CD8-positive, alpha-beta memory T cell (primary cell): ENCODE results near the gene TJAP1. TPM values are rescaled to one million over a fixed set of nuclear protein-coding genes. Genes with fewer than 3 reads are reported as not detected.

Experiments used
- CTCF ChIA-PET: fragments of 350-600 bp; sonication (Branson Sonifier 250); formaldehyde crosslinking; loops from one replicate; lab custom pipeline; 2021; ENCODE audit warnings: antibody characterized with exemption; lab: Charles Lee
- POLR2A ChIA-PET: fragments of 350-600 bp; sonication (Branson Sonifier 250); formaldehyde crosslinking; loops from one replicate; lab custom pipeline; 2021; ENCODE audit warnings: antibody characterized with exemption; lab: Charles Lee
- DNase-seq, 5 donors: peaks; one replicate each; pipeline versions ENCODE4 v3.0.0 to v3.0.0-alpha.2; 2020 to 2022; ENCODE audit warnings: mixed read lengths in 1 of 5
- H3K27ac ChIP-seq: one replicate; pipeline ENCODE4 v1.7.0; 2013; ENCODE audit warnings: low read depth, mild to moderate bottlenecking, low read length, moderate library complexity
- H3K27me3 ChIP-seq: 2 replicates; pipeline ENCODE4 v1.7.0; 2013; ENCODE audit warnings: low read length, mild to moderate bottlenecking; ENCODE audit not compliant: insufficient read depth, poor library complexity, severe bottlenecking
- H3K36me3 ChIP-seq: 2 replicates; pipeline ENCODE4 v1.7.0; 2013; ENCODE audit warnings: mild to moderate bottlenecking, low read length, moderate library complexity; ENCODE audit not compliant: insufficient read depth
- H3K4me1 ChIP-seq: 2 replicates; pipeline ENCODE4 v1.7.0; 2013; ENCODE audit warnings: mild to moderate bottlenecking, low read length, moderate library complexity; ENCODE audit not compliant: insufficient read depth
- H3K4me3 ChIP-seq: 2 replicates; pipeline ENCODE4 v1.7.0; 2013; ENCODE audit warnings: mild to moderate bottlenecking, low read length
- H3K9me3 ChIP-seq: 2 replicates; pipeline ENCODE4 v1.7.0; 2013; ENCODE audit warnings: mild to moderate bottlenecking, low read length
- H3K27ac Mint-ChIP-seq, 8 donors: one replicate each; pipeline ENCODE4 v1.8.0; 2020 to 2021; ENCODE audit warnings: mixed read lengths in 8 of 8, mild to moderate bottlenecking in 6 of 8, inconsistent platforms in 3 of 8, moderate library complexity in 3 of 8
- H3K27me3 Mint-ChIP-seq, 2 donors: one replicate each; pipeline ENCODE4 v1.8.0; 2020 to 2021; ENCODE audit warnings: mixed read lengths in 2 of 2, mild to moderate bottlenecking in 1 of 2, moderate library complexity in 1 of 2
- H3K36me3 Mint-ChIP-seq, 3 donors: one replicate each; pipeline ENCODE4 v1.8.0; 2020 to 2021; ENCODE audit warnings: mixed read lengths in 3 of 3, inconsistent platforms in 1 of 3, mild to moderate bottlenecking in 1 of 3
- H3K4me1 Mint-ChIP-seq, 3 donors: one replicate each; pipeline ENCODE4 v1.8.0; 2020 to 2021; ENCODE audit warnings: mixed read lengths in 3 of 3, inconsistent platforms in 1 of 3, mild to moderate bottlenecking in 1 of 3
- H3K4me3 Mint-ChIP-seq, 7 donors: one replicate each; pipeline ENCODE4 v1.8.0; 2020 to 2021; ENCODE audit warnings: mixed read lengths in 7 of 7, mild to moderate bottlenecking in 6 of 7, moderate library complexity in 4 of 7, inconsistent platforms in 2 of 7
- H3K9me3 Mint-ChIP-seq, 5 donors: one replicate each; pipeline ENCODE4 v1.8.0; 2020 to 2022; ENCODE audit warnings: mixed read lengths in 5 of 5, mild to moderate bottlenecking in 3 of 5, moderate library complexity in 2 of 5, inconsistent platforms in 1 of 5
- polyA plus RNA-seq: library from polyadenylated mRNA; unstranded; fragments of 300-500 nt; fragmentation: Illumina TruSeq; gene quantifications from one replicate; pipeline ENCODE4 v1.2.3, GENCODE V29; 2021
- total RNA-seq, 2 experiments: library from RNA; stranded (reverse); gene quantifications; one replicate each; pipeline ENCODE4 v1.2.3, GENCODE V29; 2021

Gene TJAP1
- total and polyA plus RNA-seq, 3 experiments from 2014 or later = 11.8 to 49.1 (median 48.8) TPM

DNA sequence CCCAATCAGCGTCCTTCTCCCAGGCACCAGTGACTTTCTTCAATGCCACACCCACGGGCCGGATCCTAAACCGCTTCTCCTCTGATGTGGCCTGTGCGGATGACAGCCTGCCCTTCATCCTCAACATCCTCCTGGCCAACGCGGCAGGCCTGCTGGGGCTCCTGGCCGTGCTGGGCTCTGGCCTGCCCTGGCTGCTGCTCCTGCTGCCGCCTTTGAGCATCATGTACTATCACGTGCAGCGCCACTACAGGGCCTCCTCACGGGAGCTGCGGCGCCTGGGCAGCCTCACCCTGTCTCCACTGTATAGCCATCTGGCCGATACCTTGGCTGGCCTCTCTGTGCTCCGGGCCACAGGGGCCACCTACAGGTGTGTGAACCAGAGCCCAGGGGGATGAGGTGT, 31.8 kb upstream of the TJAP1 start:
- H3K27me3 Mint-ChIP-seq = no peaks in the 10 kb centered on the region
- H3K4me3 Mint-ChIP-seq = no peak overlapping the region
- H3K9me3 Mint-ChIP-seq = no peaks in the 10 kb centered on the region

DNA sequence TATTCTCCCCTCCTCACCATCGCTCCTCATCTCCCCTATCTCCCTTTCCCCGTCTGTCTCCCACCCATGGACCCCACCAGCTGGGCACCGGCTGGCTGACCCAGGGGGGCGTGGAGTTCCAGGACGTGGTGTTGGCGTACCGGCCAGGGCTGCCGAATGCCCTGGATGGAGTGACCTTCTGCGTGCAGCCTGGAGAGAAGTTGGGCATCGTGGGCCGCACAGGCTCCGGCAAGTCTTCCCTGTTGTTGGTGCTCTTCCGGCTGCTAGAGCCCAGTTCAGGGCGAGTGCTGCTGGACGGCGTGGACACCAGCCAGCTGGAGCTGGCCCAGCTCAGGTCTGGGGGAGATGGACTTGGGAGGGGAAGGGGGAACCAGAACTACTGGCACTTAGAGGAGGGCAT, 29.8 kb upstream of the TJAP1 start:
- Histone ChIP-seq H3K9me3 (no peaks in the 10 kb centered on the region), H3K27me3 (no peaks in the 10 kb centered on the region), H3K4me1 (no peaks in the 10 kb centered on the region), H3K27ac (no peak overlapping the region), H3K4me3 (no peak overlapping the region), H3K36me3 (peaks cover 13% of the 10 kb centered on the region)
- CTCF ChIA-PET = interaction anchor here (0.9 to 2.3 kb wide), 2 partner anchors 59 to 160 kb away, joined by 3 to 8 read pairs; no protein-coding TSS in a partner anchor
- Mint-ChIP-seq H3K27me3 (no peaks in the 10 kb centered on the region), H3K9me3 (no peaks in the 10 kb centered on the region), H3K36me3 (peaks cover 0 to 88% (median 6%) of the 10 kb centered on the region in 3 donors), H3K27ac (peak overlapping the region in 2 of 8 donors; percentile 52 to 60), H3K4me3 (no peak overlapping the region), H3K4me1 (no peaks in the 10 kb centered on the region)
- POLR2A ChIA-PET = interaction anchor here (1.0 kb wide), 1 partner anchor 9 kb away, joined by 5 read pairs; no protein-coding TSS in a partner anchor
- no peak for DNase-seq

More for the DNA sequence above, 31.8 kb upstream of the TJAP1 start:
- no peak for DNase-seq
- no peak overlapping the region for H3K4me3 ChIP-seq
- Mint-ChIP-seq H3K27ac (peak overlapping the region in 2 of 8 donors; percentile 51 to 56), H3K36me3 (peaks cover 0 to 91% (median 5%) of the 10 kb centered on the region in 3 donors), H3K4me1 (no peaks in the 10 kb centered on the region)
- POLR2A ChIA-PET = no interaction called here
- peaks cover 13% of the 10 kb centered on the region for H3K36me3 ChIP-seq
- no peaks in the 10 kb centered on the region for H3K4me1 ChIP-seq
- H3K27ac ChIP-seq = no peak overlapping the region
- no peaks in the 10 kb centered on the region for H3K27me3 ChIP-seq
- CTCF ChIA-PET = no interaction called here
- no peaks in the 10 kb centered on the region for H3K9me3 ChIP-seq

DNA sequence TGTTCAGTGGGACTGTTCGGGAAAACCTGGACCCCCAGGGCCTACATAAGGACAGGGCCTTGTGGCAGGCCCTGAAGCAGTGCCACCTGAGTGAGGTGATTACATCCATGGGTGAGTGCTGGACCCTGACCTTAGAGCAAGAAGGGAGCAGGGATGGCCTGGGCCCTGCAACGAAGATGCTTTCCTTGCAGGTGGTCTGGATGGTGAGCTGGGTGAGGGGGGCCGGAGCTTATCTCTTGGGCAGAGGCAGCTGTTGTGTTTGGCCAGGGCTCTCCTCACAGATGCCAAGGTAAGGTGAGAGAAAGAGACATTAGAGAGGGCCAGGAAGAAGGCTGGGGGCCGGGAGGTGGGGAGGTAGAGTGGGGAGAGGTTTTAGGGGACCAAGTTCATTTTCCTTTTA, 28.5 kb upstream of the TJAP1 start:
- no peak overlapping the region for H3K4me3 ChIP-seq
- POLR2A ChIA-PET = interaction anchor here (0.6 kb wide), 1 partner anchor 37 kb away, joined by 3 read pairs; no protein-coding TSS in a partner anchor

DNA sequence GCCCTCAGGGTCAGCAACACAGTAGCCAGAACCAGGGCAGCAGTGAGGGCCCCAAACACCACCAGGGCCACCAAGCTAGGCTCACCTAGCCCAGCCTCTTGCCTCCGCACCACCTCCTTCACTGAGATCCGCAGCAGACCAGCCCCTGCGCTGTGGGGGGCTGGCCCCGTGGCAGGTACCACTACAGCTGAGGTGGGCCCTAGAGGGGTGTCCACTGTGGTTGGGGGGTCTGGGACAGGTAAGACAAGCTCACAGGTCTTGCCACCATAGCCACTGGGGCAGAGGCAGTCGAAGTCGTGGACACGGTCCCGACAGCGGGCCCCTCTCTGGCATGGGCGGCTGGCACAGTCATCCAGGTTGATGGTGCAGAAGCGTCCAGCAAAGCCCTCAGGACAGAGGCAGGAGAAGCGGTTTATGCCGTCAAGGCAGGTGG, 26.7 kb upstream of the TJAP1 start:
- CTCF ChIA-PET = interaction anchor here (0.5 to 1.2 kb wide), 2 partner anchors 31 to 56 kb away, joined by 3 to 4 read pairs; no protein-coding TSS in a partner anchor
- H3K4me3 Mint-ChIP-seq = peak overlapping the region in 1 of 7 donors; percentile 16
- no peaks in the 10 kb centered on the region for H3K27me3 ChIP-seq
- H3K27ac ChIP-seq = no peak overlapping the region
- DNase-seq = no peak
- no peaks in the 10 kb centered on the region for H3K9me3 Mint-ChIP-seq
- H3K36me3 Mint-ChIP-seq = peaks cover 0 to 62% (median 3%) of the 10 kb centered on the region in 3 donors
- peaks cover 6 to 8% (median 7%) of the 10 kb centered on the region in 3 donors for H3K4me1 Mint-ChIP-seq
- peak overlapping the region in 1 of 8 donors; percentile 17 for H3K27ac Mint-ChIP-seq
- H3K4me3 ChIP-seq = no peak overlapping the region
- no peaks in the 10 kb centered on the region for H3K9me3 ChIP-seq
- POLR2A ChIA-PET = no interaction called here
- no peaks in the 10 kb centered on the region for H3K36me3 ChIP-seq
- H3K4me1 ChIP-seq = peaks cover 7% of the 10 kb centered on the region
- H3K27me3 Mint-ChIP-seq = no peaks in the 10 kb centered on the region

More for the DNA sequence above, 28.5 kb upstream of the TJAP1 start:
- H3K27me3 Mint-ChIP-seq = no peaks in the 10 kb centered on the region
- DNase-seq = no peak
- Histone ChIP-seq H3K27me3 (no peaks in the 10 kb centered on the region), H3K27ac (no peak overlapping the region), H3K36me3 (peaks cover 8% of the 10 kb centered on the region), H3K9me3 (no peaks in the 10 kb centered on the region), H3K4me1 (no peaks in the 10 kb centered on the region)
- CTCF ChIA-PET = interaction anchor here (2.3 kb wide), 1 partner anchor 58 kb away, joined by 8 read pairs; no protein-coding TSS in a partner anchor
- peaks cover 0 to 78% (median 5%) of the 10 kb centered on the region in 3 donors for H3K36me3 Mint-ChIP-seq
- peak overlapping the region in 2 of 8 donors; percentile 47 to 72 for H3K27ac Mint-ChIP-seq
- H3K9me3 Mint-ChIP-seq = no peaks in the 10 kb centered on the region
- no peak overlapping the region for H3K4me3 Mint-ChIP-seq
- peaks cover 0 to 4% (median 2%) of the 10 kb centered on the region in 3 donors for H3K4me1 Mint-ChIP-seq

DNA sequence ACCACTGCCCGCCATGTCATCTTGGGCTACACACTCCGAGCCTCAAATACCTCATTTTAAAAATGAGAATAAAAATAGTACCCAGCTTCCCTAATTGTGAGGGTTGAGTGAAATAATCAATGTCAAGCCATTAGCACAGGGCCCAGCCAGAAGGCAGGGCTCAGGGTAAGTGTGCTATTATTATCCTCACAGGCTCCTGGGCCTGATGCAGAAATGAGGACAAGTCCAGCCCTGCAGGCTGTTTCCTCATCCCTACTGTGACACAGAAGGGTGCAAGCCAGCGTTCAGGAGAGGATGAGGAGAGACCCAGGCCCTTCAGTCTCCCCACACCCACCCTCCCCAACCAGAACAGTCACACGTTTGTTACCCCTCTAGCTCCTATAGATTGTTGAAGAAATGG, 26.0 kb upstream of the TJAP1 start:
- no peak overlapping the region for H3K4me3 ChIP-seq
- no peak for DNase-seq
- H3K9me3 Mint-ChIP-seq = no peaks in the 10 kb centered on the region
- H3K27me3 Mint-ChIP-seq = no peaks in the 10 kb centered on the region
- H3K36me3 Mint-ChIP-seq = peaks cover 0 to 56% (median 3%) of the 10 kb centered on the region in 3 donors
- H3K27ac ChIP-seq = no peak overlapping the region
- H3K9me3 ChIP-seq = no peaks in the 10 kb centered on the region
- ChIA-PET CTCF (interaction anchor here (0.5 to 1.2 kb wide), 2 partner anchors 30 to 56 kb away, joined by 3 to 4 read pairs; no protein-coding TSS in a partner anchor), POLR2A (no interaction called here)
- H3K36me3 ChIP-seq = no peaks in the 10 kb centered on the region
- no peak overlapping the region for H3K4me3 Mint-ChIP-seq
- no peak overlapping the region for H3K27ac Mint-ChIP-seq
- no peaks in the 10 kb centered on the region for H3K27me3 ChIP-seq
- peaks cover 11 to 13% (median 11%) of the 10 kb centered on the region in 3 donors for H3K4me1 Mint-ChIP-seq
- H3K4me1 ChIP-seq = peaks cover 11% of the 10 kb centered on the region

DNA sequence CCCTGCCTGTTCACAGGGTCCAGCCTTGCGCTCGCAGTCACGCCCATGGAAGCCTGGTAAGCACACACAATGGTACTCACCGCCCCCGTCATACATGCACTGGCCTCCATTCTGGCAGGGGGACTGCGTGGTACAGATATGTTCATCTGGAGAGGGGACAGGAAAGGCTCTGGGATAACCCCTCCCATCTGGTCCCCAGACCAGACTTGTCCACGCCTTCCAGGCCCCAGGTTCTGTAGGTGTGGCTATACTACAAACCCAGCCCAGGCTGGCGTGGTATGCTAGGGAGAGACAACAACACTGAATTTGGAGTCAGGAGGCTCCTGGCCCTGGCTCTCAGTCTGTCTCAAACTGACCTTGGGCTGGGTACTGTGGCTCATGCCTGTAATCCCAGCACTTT, 25.4 kb upstream of the TJAP1 start:
- Histone ChIP-seq H3K4me1 (peaks cover 11% of the 10 kb centered on the region), H3K4me3 (no peak overlapping the region), H3K9me3 (no peaks in the 10 kb centered on the region), H3K27me3 (no peaks in the 10 kb centered on the region), H3K27ac (no peak overlapping the region), H3K36me3 (no peaks in the 10 kb centered on the region)
- peaks cover 0 to 3% of the 10 kb centered on the region in 2 donors for H3K27me3 Mint-ChIP-seq
- no peak overlapping the region for H3K4me3 Mint-ChIP-seq
- peaks cover 0 to 52% (median 3%) of the 10 kb centered on the region in 3 donors for H3K36me3 Mint-ChIP-seq
- H3K9me3 Mint-ChIP-seq = no peaks in the 10 kb centered on the region
- peak overlapping the region in 1 of 8 donors; percentile 86 for H3K27ac Mint-ChIP-seq
- ChIA-PET POLR2A (no interaction called here), CTCF (interaction anchor here (0.7 kb wide), 1 partner anchor 24 kb away, joined by 3 read pairs; no protein-coding TSS in a partner anchor)
- H3K4me1 Mint-ChIP-seq = peaks cover 11 to 16% (median 14%) of the 10 kb centered on the region in 3 donors
- DNase-seq = no peak

DNA sequence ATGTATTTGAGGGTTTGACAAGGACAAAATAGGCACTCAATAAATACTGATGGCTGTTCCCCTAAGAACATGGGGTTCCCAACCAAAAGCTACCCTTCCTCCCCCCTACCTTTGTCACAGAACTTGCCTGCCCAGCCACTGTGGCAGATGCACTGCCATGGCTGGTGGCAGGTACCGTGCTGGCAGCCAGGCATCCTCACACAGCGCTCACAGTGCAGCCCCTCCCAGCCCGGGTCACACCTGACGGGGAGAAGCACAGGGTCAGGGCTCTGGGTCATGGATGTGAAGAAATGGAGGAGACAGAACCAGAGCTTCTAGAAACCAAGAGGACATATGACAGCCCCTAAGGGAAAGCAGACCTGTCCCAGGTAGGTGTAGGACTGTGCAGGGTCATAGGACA, 24.5 kb upstream of the TJAP1 start:
- H3K27ac Mint-ChIP-seq = peak overlapping the region in 3 of 8 donors; percentile 32 to 63 (median 58)
- H3K9me3 Mint-ChIP-seq = no peaks in the 10 kb centered on the region
- no peak overlapping the region for H3K4me3 ChIP-seq
- no peaks in the 10 kb centered on the region for H3K9me3 ChIP-seq
- H3K27me3 ChIP-seq = no peaks in the 10 kb centered on the region
- H3K4me3 Mint-ChIP-seq = peak overlapping the region in 4 of 7 donors; percentile 45 to 92 (median 83)
- CTCF ChIA-PET = interaction anchor here (0.6 to 5.1 kb wide), 4 partner anchors 9 to 54 kb away, joined by 3 to 61 read pairs (median 4); partner anchors contain the start of gene LRRC73
- DNase-seq = no peak
- H3K27ac ChIP-seq = no peak overlapping the region
- peaks cover 11 to 16% (median 14%) of the 10 kb centered on the region in 3 donors for H3K4me1 Mint-ChIP-seq
- H3K4me1 ChIP-seq = peaks cover 11% of the 10 kb centered on the region
- POLR2A ChIA-PET = no interaction called here
- H3K36me3 Mint-ChIP-seq = peaks cover 0 to 42% (median 3%) of the 10 kb centered on the region in 3 donors
- peaks cover 0 to 5% of the 10 kb centered on the region in 2 donors for H3K27me3 Mint-ChIP-seq
- H3K36me3 ChIP-seq = no peaks in the 10 kb centered on the region

DNA sequence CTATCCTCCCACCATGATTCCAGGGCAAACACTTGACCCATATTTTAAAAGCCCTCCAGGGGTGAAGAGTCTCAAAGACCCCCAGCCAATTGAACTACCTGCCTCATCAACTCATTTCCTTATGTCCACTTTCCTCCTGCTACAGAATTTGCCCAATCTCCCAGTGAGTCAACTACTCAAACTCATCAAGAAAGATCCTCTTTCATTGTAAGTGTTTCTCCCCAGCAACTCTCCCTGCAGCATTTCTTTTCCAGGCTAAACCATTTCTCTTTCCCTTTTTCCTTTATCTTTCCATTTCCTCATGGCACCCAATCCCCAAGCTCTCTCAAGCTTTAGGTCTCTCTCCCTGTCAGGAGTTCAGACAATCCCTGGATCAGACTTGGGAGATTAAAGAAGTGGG, 23.5 kb upstream of the TJAP1 start:
- H3K4me3 Mint-ChIP-seq = peak overlapping the region; percentile 45 to 92 (median 83)

More for the DNA sequence above, 23.5 kb upstream of the TJAP1 start:
- no peak overlapping the region for H3K4me3 ChIP-seq
- Mint-ChIP-seq H3K36me3 (peaks cover 0 to 33% (median 3%) of the 10 kb centered on the region in 3 donors), H3K4me1 (peaks cover 11 to 16% (median 14%) of the 10 kb centered on the region in 3 donors), H3K27ac (peak overlapping the region; percentile 6 to 89 (median 68)), H3K27me3 (peaks cover 0 to 5% of the 10 kb centered on the region in 2 donors), H3K9me3 (no peaks in the 10 kb centered on the region)
- POLR2A ChIA-PET = no interaction called here
- no peaks in the 10 kb centered on the region for H3K9me3 ChIP-seq
- H3K27ac ChIP-seq = no peak overlapping the region
- CTCF ChIA-PET = interaction anchor here (1.0 to 5.1 kb wide), 12 partner anchors 10 to 54 kb away, joined by 4 to 61 read pairs (median 6); partner anchors contain the start of genes LRRC73 and TJAP1
- H3K4me1 ChIP-seq = peaks cover 11% of the 10 kb centered on the region
- no peaks in the 10 kb centered on the region for H3K36me3 ChIP-seq
- no peak for DNase-seq
- H3K27me3 ChIP-seq = no peaks in the 10 kb centered on the region
